Measurements from ENCODE around the gene PIM3. TPM values are rescaled to one million over a fixed set of nuclear protein-coding genes. Genes with fewer than 3 reads are reported as not detected.

The PIM3 gene
- total RNA-seq (10 to 100 TPM; 12.9 to 18.5 TPM), polyA plus RNA-seq (ENCODE audit: insufficient read length in 2 of 2) (10 to 100 TPM; 27.8 to 27.9 TPM)
- long read RNA-seq, donor 1, transcript PIM3-201 (6 exons, 2,369 nt): major isoform, 15 of 71 reads
- long read RNA-seq, donor 1, partial matches to known transcripts: 56 of 71 reads
- long read RNA-seq, donor 1, other reads (novel, unspliced or antisense): 0 of 71 reads
- long read RNA-seq, donor 2: 0 reads
- long read RNA-seq, donor 3, transcript PIM3-201 (6 exons, 2,369 nt): major isoform, 6 of 6 reads
- long read RNA-seq, donor 3, partial matches to known transcripts: 0 of 6 reads
- long read RNA-seq, donor 3, other reads (novel, unspliced or antisense): 0 of 6 reads
- long read RNA-seq, donor 4, transcript PIM3-201 (6 exons, 2,369 nt): major isoform, 22 of 112 reads
- long read RNA-seq, donor 4, partial matches to known transcripts: 90 of 112 reads
- long read RNA-seq, donor 4, other reads (novel, unspliced or antisense): 0 of 112 reads

GRCh38 chr22:49960159-49961004 lies at the start of gene PIM3:
PIM3 (plus strand) TSS chr22:49960772; CDS start chr22:49960948, 176 bp downstream.
- peak within 1 kb of the TSS; percentile 61 for H3K27ac ChIP-seq (ENCODE audit: low read depth, low read length)
- no peaks in the 10 kb centered on the region for H3K27me3 ChIP-seq (ENCODE audit: control insufficient read depth, insufficient read depth, low read length)
- H3K4me3 ChIP-seq (ENCODE audit: low read depth, low read length): peak within 1 kb of the TSS; percentile 59
- H3K9me3 ChIP-seq (ENCODE audit: control insufficient read depth, insufficient read depth, low read length): no peaks in the 10 kb centered on the region
- peaks cover 43% of the 10 kb centered on the region for H3K4me1 ChIP-seq (ENCODE audit: control insufficient read depth, insufficient read depth, low read length)
- H3K36me3 ChIP-seq (ENCODE audit: control insufficient read depth, insufficient read depth, low read length): peaks cover 35% of the 10 kb centered on the region
- WGBS (ENCODE audit: insufficient coverage): under 1% methylated on average over 137 of the region's 137 CpGs
- DNase-seq (ENCODE audit: low read depth in 4 of 6, low spot score in 6 of 6): peak; percentile 91 to 99 (median 93)

GRCh38 chr22:49911881-49912625 lies 48.5 kb upstream of the PIM3 start:
- no peaks in the 10 kb centered on the region for H3K27me3 ChIP-seq (ENCODE audit: control insufficient read depth, insufficient read depth, low read length)
- no peak overlapping the region for H3K27ac ChIP-seq (ENCODE audit: low read depth, low read length)
- no peak for DNase-seq (ENCODE audit: low read depth in 4 of 6, low spot score in 6 of 6)
- no peak overlapping the region for H3K4me3 ChIP-seq (ENCODE audit: low read depth, low read length)
- no peaks in the 10 kb centered on the region for H3K9me3 ChIP-seq (ENCODE audit: control insufficient read depth, insufficient read depth, low read length)
- 92% methylated on average over 26 of the region's 30 CpGs for WGBS (ENCODE audit: insufficient coverage)
- H3K4me1 ChIP-seq (ENCODE audit: control insufficient read depth, insufficient read depth, low read length): peaks cover 5% of the 10 kb centered on the region
- H3K36me3 ChIP-seq (ENCODE audit: control insufficient read depth, insufficient read depth, low read length): peaks cover 86% of the 10 kb centered on the region

GRCh38 chr22:49913026-49913425 lies 47.5 kb upstream of the PIM3 start:
- Histone ChIP-seq H3K36me3 (ENCODE audit: control insufficient read depth, insufficient read depth, low read length) (peaks cover 77% of the 10 kb centered on the region), H3K9me3 (ENCODE audit: control insufficient read depth, insufficient read depth, low read length) (no peaks in the 10 kb centered on the region), H3K4me3 (ENCODE audit: low read depth, low read length) (no peak overlapping the region), H3K27ac (ENCODE audit: low read depth, low read length) (no peak overlapping the region), H3K27me3 (ENCODE audit: control insufficient read depth, insufficient read depth, low read length) (no peaks in the 10 kb centered on the region), H3K4me1 (ENCODE audit: control insufficient read depth, insufficient read depth, low read length) (peaks cover 13% of the 10 kb centered on the region)
- no peak for DNase-seq (ENCODE audit: low read depth in 4 of 6, low spot score in 6 of 6)
- 88% methylated on average over 14 of the region's 14 CpGs for WGBS (ENCODE audit: insufficient coverage)

GRCh38 chr22:49913446-49913845 lies 47.1 kb upstream of the PIM3 start:
- Histone ChIP-seq H3K27me3 (ENCODE audit: control insufficient read depth, insufficient read depth, low read length) (no peaks in the 10 kb centered on the region), H3K27ac (ENCODE audit: low read depth, low read length) (no peak overlapping the region), H3K4me3 (ENCODE audit: low read depth, low read length) (no peak overlapping the region), H3K9me3 (ENCODE audit: control insufficient read depth, insufficient read depth, low read length) (no peaks in the 10 kb centered on the region), H3K4me1 (ENCODE audit: control insufficient read depth, insufficient read depth, low read length) (peaks cover 13% of the 10 kb centered on the region), H3K36me3 (ENCODE audit: control insufficient read depth, insufficient read depth, low read length) (peaks cover 73% of the 10 kb centered on the region)
- 99% methylated on average over 14 of the region's 14 CpGs for WGBS (ENCODE audit: insufficient coverage)
- no peak for DNase-seq (ENCODE audit: low read depth in 4 of 6, low spot score in 6 of 6)

GRCh38 chr22:49914256-49914655 lies 46.3 kb upstream of the PIM3 start:
- Histone ChIP-seq H3K27me3 (ENCODE audit: control insufficient read depth, insufficient read depth, low read length) (no peaks in the 10 kb centered on the region), H3K9me3 (ENCODE audit: control insufficient read depth, insufficient read depth, low read length) (no peaks in the 10 kb centered on the region), H3K27ac (ENCODE audit: low read depth, low read length) (no peak overlapping the region), H3K36me3 (ENCODE audit: control insufficient read depth, insufficient read depth, low read length) (peaks cover 65% of the 10 kb centered on the region), H3K4me3 (ENCODE audit: low read depth, low read length) (no peak overlapping the region), H3K4me1 (ENCODE audit: control insufficient read depth, insufficient read depth, low read length) (peaks cover 19% of the 10 kb centered on the region)
- 90% methylated on average over 8 of the region's 12 CpGs for WGBS (ENCODE audit: insufficient coverage)
- DNase-seq (ENCODE audit: low read depth in 4 of 6, low spot score in 6 of 6): no peak

GRCh38 chr22:49915610-49916009 lies 45.0 kb upstream of the PIM3 start:
- H3K9me3 ChIP-seq (ENCODE audit: control insufficient read depth, insufficient read depth, low read length): no peaks in the 10 kb centered on the region
- H3K4me1 ChIP-seq (ENCODE audit: control insufficient read depth, insufficient read depth, low read length): peaks cover 24% of the 10 kb centered on the region
- WGBS (ENCODE audit: insufficient coverage): 91% methylated on average over 10 of the region's 12 CpGs
- no peak overlapping the region for H3K27ac ChIP-seq (ENCODE audit: low read depth, low read length)
- no peaks in the 10 kb centered on the region for H3K27me3 ChIP-seq (ENCODE audit: control insufficient read depth, insufficient read depth, low read length)
- peaks cover 58% of the 10 kb centered on the region for H3K36me3 ChIP-seq (ENCODE audit: control insufficient read depth, insufficient read depth, low read length)
- no peak overlapping the region for H3K4me3 ChIP-seq (ENCODE audit: low read depth, low read length)
- no peak for DNase-seq (ENCODE audit: low read depth in 4 of 6, low spot score in 6 of 6)

- Histone ChIP-seq H3K36me3 (ENCODE audit: control insufficient read depth, insufficient read depth, low read length) (peaks cover 58% of the 10 kb centered on the region), H3K27ac (ENCODE audit: low read depth, low read length) (no peak overlapping the region), H3K27me3 (ENCODE audit: control insufficient read depth, insufficient read depth, low read length) (no peaks in the 10 kb centered on the region), H3K4me1 (ENCODE audit: control insufficient read depth, insufficient read depth, low read length) (peaks cover 24% of the 10 kb centered on the region), H3K4me3 (ENCODE audit: low read depth, low read length) (no peak overlapping the region), H3K9me3 (ENCODE audit: control insufficient read depth, insufficient read depth, low read length) (no peaks in the 10 kb centered on the region)
- 91% methylated on average over 11 of the region's 11 CpGs for WGBS (ENCODE audit: insufficient coverage)
- DNase-seq (ENCODE audit: low read depth in 4 of 6, low spot score in 6 of 6): no peak
Observed at GRCh38 chr22:49916831-49917230, 43.7 kb upstream of the PIM3 start.

- WGBS (ENCODE audit: insufficient coverage): 0% methylated on average over 103 of the region's 103 CpGs
- no peaks in the 10 kb centered on the region for H3K27me3 ChIP-seq (ENCODE audit: control insufficient read depth, insufficient read depth, low read length)
- H3K4me1 ChIP-seq (ENCODE audit: control insufficient read depth, insufficient read depth, low read length): peaks cover 24% of the 10 kb centered on the region
- no peaks in the 10 kb centered on the region for H3K9me3 ChIP-seq (ENCODE audit: control insufficient read depth, insufficient read depth, low read length)
- peak within 1 kb of the TSS; percentile 85 for H3K27ac ChIP-seq (ENCODE audit: low read depth, low read length)
- peaks cover 58% of the 10 kb centered on the region for H3K36me3 ChIP-seq (ENCODE audit: control insufficient read depth, insufficient read depth, low read length)
- H3K4me3 ChIP-seq (ENCODE audit: low read depth, low read length): peak within 1 kb of the TSS; percentile 77
- DNase-seq (ENCODE audit: low read depth in 4 of 6, low spot score in 6 of 6): peak; percentile 87 to 99 (median 94)
Observed at GRCh38 chr22:49917974-49918910, 42.3 kb upstream of the PIM3 start, which contains the start of the genes ALG12 and CRELD2. ALG12 (minus strand) TSS chr22:49918438; CDS start chr22:49913765, 4,673 bp downstream. CRELD2 (plus strand) TSS chr22:49918634; CDS start chr22:49918770, 136 bp downstream.

Data from spinal cord (tissue), 10 donors.